GM21619 (cell line): ENCODE data around the gene ALDH6A1.

Experiments used
- ATAC-seq: cut with Tn5 transposase; IDR thresholded peaks from one replicate; pipeline ENCODE4 v1.9.1; 2021; ENCODE audit not compliant: unreplicated experiment

Gene ALDH6A1

GRCh38 chr14:74049876-74050495 is 34.3 kb downstream of the ALDH6A1 start:
- no peak for ATAC-seq

GRCh38 chr14:74048281-74048680 is 36.0 kb downstream of the ALDH6A1 start:
- no peak for ATAC-seq

GRCh38 chr14:74045522-74045921 is 38.7 kb downstream of the ALDH6A1 start:
- ATAC-seq = no peak

- no peak for ATAC-seq
Measured at GRCh38 chr14:74042296-74042695, 42.0 kb downstream of the ALDH6A1 start.

GRCh38 chr14:74038020-74038859 is 46.0 kb downstream of the ALDH6A1 start:
- no peak for ATAC-seq

GRCh38 chr14:74035556-74035955 is 48.7 kb downstream of the ALDH6A1 start:
- no peak for ATAC-seq

- no peak for ATAC-seq
Measured at GRCh38 chr14:74034572-74034971, 49.7 kb downstream of the ALDH6A1 start.

- no peak for ATAC-seq
Measured at GRCh38 chr14:74029136-74029535, 55.1 kb downstream of the ALDH6A1 start.

GRCh38 chr14:74022346-74022745 is 61.9 kb downstream of the ALDH6A1 start:
- ATAC-seq = no peak

GRCh38 chr14:74019408-74020137 is 64.7 kb downstream of the ALDH6A1 start:
- ATAC-seq = no peak

GRCh38 chr14:74018586-74019407 is 65.5 kb downstream of the ALDH6A1 start, which contains the start of the genes BBOF1 and ENTPD5:
Gene BBOF1, plus strand, starts transcription at chr14:74019349. Its CDS starts 130 bp downstream, at chr14:74019479.
Gene ENTPD5, minus strand, starts transcription at chr14:74019288. Its CDS starts 31,186 bp downstream, at chr14:73988102.
- peak; percentile 73 for ATAC-seq

- peak; percentile 15 for ATAC-seq
Measured at GRCh38 chr14:74018174-74018585, 66.1 kb downstream of the ALDH6A1 start.

- no peak for ATAC-seq
Measured at GRCh38 chr14:74015963-74016362, 68.3 kb downstream of the ALDH6A1 start.

GRCh38 chr14:74015176-74015575 is 69.1 kb downstream of the ALDH6A1 start:
- no peak for ATAC-seq

- no peak for ATAC-seq
Measured at GRCh38 chr14:74014299-74014698, 70.0 kb downstream of the ALDH6A1 start.

- no peak for ATAC-seq
Measured at GRCh38 chr14:74008843-74009499, 75.3 kb downstream of the ALDH6A1 start.
